Mesendoderm (in vitro differentiated cells): ENCODE results near the gene NBPF11.
"Not testable (repeated sequence)": the region's sequence is repeated elsewhere in the genome, so short reads cannot be mapped to it uniquely, and the experiment has no call there.

Experiments used
- DNase-seq: peaks from one replicate; pipeline ENCODE4 v3.0.0; 2013
- H2AK5ac ChIP-seq: 2 replicates; pipeline ENCODE4 v1.6.1; 2013; ENCODE audit warnings: low read length, inconsistent platforms
- H2BK120ac ChIP-seq: 2 replicates; pipeline ENCODE4 v1.6.1; 2013; ENCODE audit warnings: low read depth, mild to moderate bottlenecking, low read length, moderate library complexity, mixed read lengths
- H2BK15ac ChIP-seq: replicated peaks from 2 replicates; pipeline ENCODE4 v1.6.1; 2013; ENCODE audit warnings: low read depth, mild to moderate bottlenecking, moderate library complexity
- H2BK5ac ChIP-seq: 2 replicates; pipeline ENCODE4 v1.6.1; 2013; ENCODE audit warnings: low read length, inconsistent platforms
- H3K18ac ChIP-seq: 2 replicates; pipeline ENCODE4 v1.6.1; 2013; ENCODE audit warnings: mild to moderate bottlenecking, low read length, mixed read lengths
- H3K23ac ChIP-seq: one replicate; pipeline ENCODE4 v1.6.1; 2013; ENCODE audit warnings: low read length
- H3K27ac ChIP-seq: 2 replicates; pipeline ENCODE4 v1.5.1; 2013; ENCODE audit warnings: low read depth, mild to moderate bottlenecking, inconsistent platforms, low read length, moderate library complexity
- H3K27me3 ChIP-seq: 2 replicates; pipeline ENCODE4 v1.6.1; 2013; ENCODE audit warnings: low read length, control low read depth, mild to moderate bottlenecking, inconsistent platforms; ENCODE audit not compliant: insufficient read depth, poor library complexity
- H3K36me3 ChIP-seq: 2 replicates; pipeline ENCODE4 v1.6.1; 2013; ENCODE audit warnings: low read length, inconsistent platforms; ENCODE audit not compliant: control insufficient read depth, insufficient read depth
- H3K4ac ChIP-seq: one replicate; pipeline ENCODE4 v1.6.1; 2013; ENCODE audit warnings: low read depth, mild to moderate bottlenecking, low read length, moderate library complexity
- H3K4me1 ChIP-seq: 2 replicates; pipeline ENCODE4 v1.6.1; 2013; ENCODE audit warnings: low read depth, low read length, inconsistent platforms; ENCODE audit not compliant: control insufficient read depth
- H3K4me2 ChIP-seq: 2 replicates; pipeline ENCODE4 v1.6.1; 2013; ENCODE audit warnings: low read length
- H3K4me3 ChIP-seq: 2 replicates; pipeline ENCODE4 v1.5.1; 2013; ENCODE audit warnings: mild to moderate bottlenecking, low read length
- H3K56ac ChIP-seq: one replicate; pipeline ENCODE4 v1.6.1; 2013; ENCODE audit warnings: low read length
- H3K79me1 ChIP-seq: 2 replicates; pipeline ENCODE4 v1.6.1; 2013; ENCODE audit warnings: low read length, inconsistent platforms
- H3K79me2 ChIP-seq: 2 replicates; pipeline ENCODE4 v1.6.1; 2013; ENCODE audit warnings: mild to moderate bottlenecking, low read length; ENCODE audit not compliant: control insufficient read depth, insufficient read depth
- H3K9ac ChIP-seq: 2 replicates; pipeline ENCODE4 v1.6.1; 2013; ENCODE audit warnings: low read length, inconsistent platforms
- H4K5ac ChIP-seq: one replicate; pipeline ENCODE4 v1.6.1; 2013; ENCODE audit warnings: low read length
- H4K8ac ChIP-seq: one replicate; pipeline ENCODE4 v1.6.1; 2013; ENCODE audit warnings: low read depth, mild to moderate bottlenecking, control low read depth, low read length, moderate library complexity
- WGBS: extraction: QIAGEN DNeasy Blood & Tissue Kit; methylation state at CpG from one replicate; pipeline ENCODE4 v1.1.7; 2013; ENCODE audit warnings: low lambda C conversion rate, missing lambda C conversion rate; ENCODE audit not compliant: insufficient coverage; ENCODE audit errors: extremely low coverage; 5-methylcytosine and 5-hydroxymethylcytosine counted together

NBPF11 gene

DNA sequence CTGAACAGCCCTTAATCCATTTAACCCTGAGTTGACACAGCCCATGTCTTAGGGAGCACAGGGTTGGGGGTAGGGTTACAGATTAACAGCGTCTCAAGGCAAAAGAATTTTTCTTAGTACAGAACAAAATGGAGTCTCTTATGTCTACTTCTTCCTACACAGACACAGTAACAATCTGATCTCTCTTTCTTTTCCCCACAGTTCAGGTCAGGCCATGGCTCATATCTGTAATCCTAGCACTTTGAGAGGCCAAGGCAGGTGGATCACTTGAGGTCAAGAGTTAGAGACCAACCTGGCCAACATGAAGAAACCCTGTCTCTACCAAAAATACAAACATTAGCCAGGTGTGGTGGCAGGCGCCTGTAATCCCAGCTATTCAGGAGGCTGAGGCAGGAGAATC, 13.5 kb downstream of the NBPF11 start:
- H2BK120ac ChIP-seq, H3K4me3 ChIP-seq, H3K36me3 ChIP-seq, H4K8ac ChIP-seq, H3K27ac ChIP-seq, H3K23ac ChIP-seq, H3K79me1 ChIP-seq, H3K4me2 ChIP-seq, H3K9ac ChIP-seq, H3K27me3 ChIP-seq, H2BK15ac ChIP-seq, H3K4me1 ChIP-seq, H2AK5ac ChIP-seq, H4K5ac ChIP-seq, H2BK5ac ChIP-seq, H3K4ac ChIP-seq, DNase-seq, H3K18ac ChIP-seq, H3K79me2 ChIP-seq, H3K56ac ChIP-seq: not testable (repeated sequence)
- no CpG with 5 or more reads among the region's 2 CpGs for WGBS

GRCh38 chr1:148122341-148122740, 29.7 kb downstream of the NBPF11 start:
- H3K27me3 ChIP-seq, H2BK120ac ChIP-seq, H3K4me2 ChIP-seq, H2AK5ac ChIP-seq, H3K4me3 ChIP-seq, H3K27ac ChIP-seq, DNase-seq, H4K8ac ChIP-seq, H3K9ac ChIP-seq, H3K36me3 ChIP-seq, H3K4me1 ChIP-seq, H3K79me2 ChIP-seq, H4K5ac ChIP-seq, H3K56ac ChIP-seq, H2BK5ac ChIP-seq, H3K79me1 ChIP-seq, H2BK15ac ChIP-seq, H3K4ac ChIP-seq, H3K23ac ChIP-seq, H3K18ac ChIP-seq: not testable (repeated sequence)
- no CpG with 5 or more reads among the region's 5 CpGs for WGBS

GRCh38 chr1:148120395-148120794, 31.7 kb downstream of the NBPF11 start:
- not testable (repeated sequence) for H3K4me3 ChIP-seq, H4K5ac ChIP-seq, H3K56ac ChIP-seq, H3K4me1 ChIP-seq, H3K79me1 ChIP-seq, H2AK5ac ChIP-seq, H3K9ac ChIP-seq, H3K79me2 ChIP-seq, H3K27me3 ChIP-seq, H2BK5ac ChIP-seq, H3K27ac ChIP-seq, H2BK15ac ChIP-seq, H2BK120ac ChIP-seq, H3K23ac ChIP-seq, H3K4me2 ChIP-seq, H3K18ac ChIP-seq, H3K36me3 ChIP-seq, H4K8ac ChIP-seq, H3K4ac ChIP-seq
- no CpG with 5 or more reads among the region's 5 CpGs for WGBS
- DNase-seq: peak; percentile 24

- not testable (repeated sequence) for H3K36me3 ChIP-seq, H2BK5ac ChIP-seq, H3K79me2 ChIP-seq, H3K4me3 ChIP-seq, H3K79me1 ChIP-seq, H3K4me1 ChIP-seq, H3K4ac ChIP-seq, H3K4me2 ChIP-seq, H3K56ac ChIP-seq, H3K27ac ChIP-seq, H3K18ac ChIP-seq, DNase-seq, H3K23ac ChIP-seq, H3K27me3 ChIP-seq, H4K5ac ChIP-seq, H2BK15ac ChIP-seq, H2AK5ac ChIP-seq, H3K9ac ChIP-seq, H4K8ac ChIP-seq, H2BK120ac ChIP-seq
- no CpG with 5 or more reads among the region's 2 CpGs for WGBS
Measured at GRCh38 chr1:148095732-148096131, 56.3 kb downstream of the NBPF11 start.

GRCh38 chr1:148086196-148086595, 65.9 kb downstream of the NBPF11 start:
- H3K9ac ChIP-seq, H3K4me3 ChIP-seq, DNase-seq, H2BK15ac ChIP-seq, H3K18ac ChIP-seq, H3K79me2 ChIP-seq, H3K4me2 ChIP-seq, H3K23ac ChIP-seq, H4K5ac ChIP-seq, H3K4me1 ChIP-seq, H2BK5ac ChIP-seq, H3K27ac ChIP-seq, H3K79me1 ChIP-seq, H4K8ac ChIP-seq, H2AK5ac ChIP-seq, H3K36me3 ChIP-seq, H2BK120ac ChIP-seq, H3K4ac ChIP-seq, H3K56ac ChIP-seq, H3K27me3 ChIP-seq: not testable (repeated sequence)
- WGBS: no CpG with 5 or more reads among the region's 1 CpG

DNA sequence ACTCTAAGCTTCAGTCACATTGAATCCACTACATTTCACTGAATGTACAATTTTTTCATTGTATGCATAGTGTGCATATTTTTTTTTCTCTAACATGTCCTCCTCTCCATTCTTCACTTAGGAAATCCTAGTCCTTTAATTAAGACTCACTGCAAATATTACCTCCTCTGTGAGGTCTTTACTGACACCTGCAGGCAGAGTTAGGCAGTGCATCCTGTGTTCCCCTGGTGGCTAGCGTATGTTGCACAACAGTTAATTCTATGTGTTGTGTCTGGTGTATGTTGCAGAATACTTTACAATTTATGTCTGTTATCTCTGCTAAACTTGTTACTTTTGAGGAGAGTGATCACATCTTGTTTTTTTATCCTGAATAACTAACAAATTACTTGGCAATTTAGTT, 70.9 kb downstream of the NBPF11 start:
- not testable (repeated sequence) for H4K8ac ChIP-seq, H2BK5ac ChIP-seq, H2BK120ac ChIP-seq

More for the DNA sequence above, 70.9 kb downstream of the NBPF11 start:
- WGBS: no CpG with 5 or more reads among the region's 1 CpG
- H3K4me3 ChIP-seq, H3K79me1 ChIP-seq, H2AK5ac ChIP-seq, H3K9ac ChIP-seq, H2BK15ac ChIP-seq, H3K27me3 ChIP-seq, H3K4me2 ChIP-seq, H3K23ac ChIP-seq, H3K36me3 ChIP-seq, H3K56ac ChIP-seq, H3K4ac ChIP-seq, H4K5ac ChIP-seq, DNase-seq, H3K79me2 ChIP-seq, H3K4me1 ChIP-seq, H3K27ac ChIP-seq, H3K18ac ChIP-seq: not testable (repeated sequence)
